T-helper 1 cell (primary cell): ENCODE results near the gene ZNF655.
"Not testable (repeated sequence)": the region's sequence is repeated elsewhere in the genome, so short reads cannot be mapped to it uniquely, and the experiment has no call there.

ENCODE experiments used
- DNase-seq, 5 donors: peaks; one replicate each; pipeline ENCODE4 v3.0.0-alpha.2; 2012 to 2020
- total RNA-seq, 4 donors: gene quantifications; one replicate each; lab custom pipeline; 2026; lab: John Stamatoyannopoulos, UW

ZNF655 gene, protein sequence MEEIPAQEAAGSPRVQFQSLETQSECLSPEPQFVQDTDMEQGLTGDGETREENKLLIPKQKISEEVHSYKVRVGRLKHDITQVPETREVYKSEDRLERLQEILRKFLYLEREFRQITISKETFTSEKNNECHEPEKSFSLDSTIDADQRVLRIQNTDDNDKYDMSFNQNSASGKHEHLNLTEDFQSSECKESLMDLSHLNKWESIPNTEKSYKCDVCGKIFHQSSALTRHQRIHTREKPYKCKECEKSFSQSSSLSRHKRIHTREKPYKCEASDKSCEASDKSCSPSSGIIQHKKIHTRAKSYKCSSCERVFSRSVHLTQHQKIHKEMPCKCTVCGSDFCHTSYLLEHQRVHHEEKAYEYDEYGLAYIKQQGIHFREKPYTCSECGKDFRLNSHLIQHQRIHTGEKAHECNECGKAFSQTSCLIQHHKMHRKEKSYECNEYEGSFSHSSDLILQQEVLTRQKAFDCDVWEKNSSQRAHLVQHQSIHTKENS
- 123 to 187 (median 165) reads per million in 4 donors for total RNA-seq

DNA sequence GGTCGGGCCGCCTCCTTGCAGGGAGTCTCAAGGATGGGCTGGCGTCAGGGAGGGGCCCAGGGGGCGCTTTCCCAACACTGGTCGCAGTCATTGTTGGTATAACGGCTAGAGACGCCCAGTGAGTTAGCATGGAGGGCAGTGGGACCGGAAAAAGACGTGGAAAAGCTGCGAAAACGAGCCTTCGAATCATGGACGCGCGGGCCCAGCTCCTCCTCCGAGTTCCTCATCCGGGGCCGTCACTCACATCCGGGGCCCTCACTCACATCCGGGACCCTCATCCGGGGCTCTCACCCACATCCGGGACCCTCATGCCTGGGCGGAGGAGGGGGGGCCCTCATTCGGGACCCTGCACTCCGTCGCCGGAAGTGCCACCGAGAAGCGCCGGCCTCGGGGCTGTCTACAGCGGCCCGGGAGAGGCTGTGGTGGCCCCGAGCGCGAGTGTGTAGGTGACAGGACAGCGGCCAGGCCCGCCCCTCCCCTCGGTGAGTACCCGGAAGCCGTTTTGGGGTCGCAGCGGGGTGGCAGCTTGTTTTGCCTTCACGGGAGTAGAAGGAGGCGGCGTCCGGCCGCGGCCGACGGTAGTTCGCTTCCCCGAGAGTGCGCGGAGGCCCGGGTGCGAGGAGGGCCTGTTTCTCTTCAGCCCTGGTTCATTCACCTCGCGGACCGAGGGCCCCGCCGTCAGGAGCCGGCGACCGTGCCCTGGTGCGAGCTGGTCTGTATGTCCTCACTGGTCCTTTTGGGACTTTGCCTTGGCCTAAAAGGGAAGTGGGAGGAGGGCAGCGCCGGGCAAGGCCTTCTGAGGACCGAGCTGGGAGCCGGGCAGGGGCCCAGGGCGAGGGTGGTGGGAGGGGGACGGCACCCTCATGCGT is at the start of gene ZNF655:
Gene ZNF655, plus strand, starts transcription at position 337 of the 869 bp plus-strand sequence. CDS start 1,918 bp downstream, outside the sequence.
- DNase-seq: peak; percentile 79 to 89 (median 83)

DNA sequence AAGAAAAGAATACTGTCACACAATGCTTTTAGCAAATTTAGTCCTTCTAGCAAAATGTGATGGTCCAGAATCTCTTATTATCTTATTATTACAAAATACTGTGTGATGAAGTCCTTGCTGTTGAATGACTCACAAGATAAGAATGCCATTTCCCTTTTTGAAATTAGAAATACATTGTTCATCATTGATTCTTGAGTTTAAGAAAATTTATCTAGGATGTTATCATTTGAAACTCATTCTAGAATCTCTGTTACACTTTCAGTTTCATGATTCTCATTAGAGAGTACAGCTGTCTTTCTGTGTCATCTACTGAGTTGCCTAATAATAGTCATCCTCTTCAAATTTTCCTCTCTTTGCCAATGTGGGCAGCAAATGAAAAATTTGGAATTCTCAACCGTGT is 44.4 kb upstream of the ZNF655 start:
- DNase-seq: no peak

DNA sequence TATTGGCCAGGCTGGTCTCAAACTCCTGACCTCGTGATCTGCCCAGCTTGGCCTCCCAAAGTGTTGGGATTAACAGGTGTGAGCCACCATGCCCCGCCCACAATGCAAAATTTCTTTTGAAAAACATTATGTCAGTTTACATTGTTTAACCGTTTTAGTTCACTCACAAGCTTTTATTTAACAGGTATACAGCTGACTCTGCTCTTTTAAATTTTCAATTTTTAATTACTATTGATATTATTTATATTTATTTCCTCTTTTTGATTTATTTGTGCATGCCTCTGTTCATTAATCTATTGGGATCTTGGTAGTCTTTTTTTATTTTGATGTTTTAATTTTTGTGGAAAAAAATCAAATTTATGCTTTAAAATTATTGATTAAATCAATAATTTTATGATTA is 37.0 kb upstream of the ZNF655 start:
- DNase-seq: no peak

DNA sequence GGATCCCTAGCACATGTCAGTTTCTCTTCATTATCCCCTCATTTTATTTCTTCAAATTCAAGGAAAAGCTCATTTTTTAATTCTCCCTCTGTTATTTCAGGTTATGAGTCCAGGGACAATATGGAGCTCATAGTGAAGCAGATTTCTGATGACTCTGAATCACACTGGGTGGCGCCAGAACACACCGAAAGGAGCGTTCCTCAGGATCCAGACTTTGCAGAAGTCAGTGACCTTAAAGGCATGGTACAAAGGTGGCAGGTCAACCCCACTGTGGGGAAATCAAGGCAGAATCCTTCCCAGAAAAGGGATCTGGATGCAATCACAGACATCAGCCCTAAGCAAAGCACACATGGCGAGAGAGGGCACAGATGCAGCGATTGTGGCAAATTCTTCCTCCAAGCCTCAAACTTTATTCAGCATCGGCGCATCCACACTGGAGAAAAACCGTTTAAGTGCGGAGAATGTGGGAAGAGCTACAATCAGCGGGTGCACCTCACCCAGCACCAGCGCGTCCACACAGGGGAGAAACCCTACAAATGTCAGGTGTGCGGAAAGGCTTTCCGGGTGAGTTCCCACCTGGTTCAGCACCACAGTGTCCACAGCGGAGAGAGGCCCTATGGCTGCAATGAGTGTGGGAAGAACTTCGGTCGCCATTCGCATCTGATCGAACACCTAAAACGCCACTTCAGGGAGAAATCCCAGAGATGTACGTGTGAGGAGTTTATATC is 32.6 kb upstream of the ZNF655 start:
- no peak for DNase-seq

DNA sequence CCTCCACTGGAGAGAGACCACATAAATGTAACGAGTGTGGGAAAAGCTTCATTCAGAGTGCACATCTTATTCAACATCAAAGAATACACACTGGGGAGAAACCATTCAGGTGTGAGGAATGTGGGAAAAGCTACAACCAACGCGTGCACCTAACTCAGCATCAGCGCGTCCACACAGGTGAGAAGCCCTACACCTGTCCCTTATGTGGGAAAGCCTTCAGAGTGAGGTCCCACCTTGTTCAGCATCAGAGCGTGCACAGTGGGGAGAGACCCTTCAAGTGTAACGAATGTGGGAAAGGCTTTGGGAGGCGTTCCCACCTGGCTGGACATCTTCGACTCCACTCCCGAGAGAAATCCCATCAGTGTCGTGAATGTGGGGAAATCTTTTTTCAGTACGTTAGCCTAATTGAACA is 27.1 kb upstream of the ZNF655 start:
- no peak for DNase-seq

DNA sequence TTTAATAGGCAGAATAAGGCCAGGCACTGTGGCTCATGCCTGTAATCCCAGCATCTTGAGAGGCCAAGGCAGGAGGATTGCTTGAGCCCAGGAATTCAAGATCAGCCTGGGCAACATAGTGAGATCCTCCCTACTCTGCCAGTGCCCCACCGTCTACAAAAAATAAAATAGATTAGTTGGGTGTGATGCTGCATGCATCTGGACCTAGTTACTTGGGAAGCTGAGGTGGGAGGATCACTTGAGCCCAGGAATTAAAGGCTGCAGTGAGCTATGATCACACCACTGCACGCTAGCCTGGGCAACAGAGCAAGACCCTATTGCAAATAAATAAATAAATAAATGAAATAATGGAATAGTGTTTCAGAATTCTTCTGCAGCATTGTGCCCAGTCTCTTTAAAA is 22.8 kb upstream of the ZNF655 start:
- DNase-seq: no peak

DNA sequence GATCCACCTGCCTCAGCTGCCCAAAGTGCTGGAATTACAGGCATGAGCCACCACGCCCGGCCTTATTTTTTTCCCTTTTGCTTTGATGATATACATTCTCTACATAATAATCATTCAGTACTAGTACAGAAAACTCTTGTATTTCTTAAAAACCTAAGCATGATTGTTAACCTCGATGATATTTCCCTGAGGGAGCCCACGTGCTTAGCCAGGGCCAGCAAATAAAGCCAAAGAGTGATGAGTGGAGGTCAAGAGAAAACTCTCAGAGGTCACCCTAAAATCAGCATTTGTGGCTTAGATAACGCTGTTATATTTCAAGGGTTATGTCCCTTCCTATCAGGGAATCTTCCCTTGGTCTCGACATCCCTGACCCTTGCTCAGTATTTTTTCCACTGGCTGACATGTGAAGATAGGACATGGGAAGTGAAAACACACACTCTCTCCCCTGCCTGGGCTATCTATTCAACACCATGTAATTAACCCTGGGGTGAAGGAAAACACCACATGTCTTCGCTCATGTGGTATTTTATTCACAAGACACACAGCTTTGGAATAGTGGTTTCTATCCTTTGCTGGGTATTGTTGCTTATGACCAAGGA is 19.1 kb upstream of the ZNF655 start:
- DNase-seq: no peak

DNA sequence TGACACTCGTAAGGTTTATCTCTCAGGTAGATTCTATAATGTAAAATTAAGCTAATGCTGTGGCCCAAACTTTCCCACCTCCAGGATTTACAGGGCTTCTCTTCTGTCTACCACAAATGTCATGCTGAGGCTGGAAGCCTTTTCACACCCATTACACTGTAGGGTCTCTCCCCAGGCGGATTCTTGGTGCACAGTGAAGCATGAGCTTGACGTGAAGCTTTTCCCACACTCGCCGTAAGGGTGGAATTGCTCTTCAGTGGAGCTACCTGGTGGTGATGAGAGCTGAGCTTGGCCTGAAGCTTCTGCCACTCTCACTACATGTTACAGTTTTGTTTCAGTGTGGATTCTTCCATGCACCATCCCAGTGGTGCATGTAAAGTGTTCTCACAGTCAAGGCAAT is 17.9 kb upstream of the ZNF655 start:
- DNase-seq: no peak

DNA sequence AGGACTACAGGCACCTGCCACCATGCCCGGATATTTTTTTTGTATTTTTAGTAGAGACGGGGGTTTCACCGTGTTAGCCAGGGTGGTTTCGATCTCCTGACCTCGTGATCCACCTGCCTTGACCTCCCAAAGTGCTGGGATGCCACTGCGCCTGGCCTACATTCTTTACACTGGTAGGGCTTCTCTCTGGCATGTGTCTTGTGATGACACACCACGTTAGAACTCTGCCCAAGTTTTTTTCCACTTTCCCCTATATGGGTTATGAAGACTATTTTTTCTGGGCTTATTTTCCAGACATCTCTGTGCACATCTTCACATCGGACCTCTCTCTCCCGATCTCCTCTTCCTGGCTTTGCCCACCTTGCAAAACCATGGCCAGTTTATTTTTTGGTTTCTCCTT is 17.2 kb upstream of the ZNF655 start:
- no peak for DNase-seq

DNA sequence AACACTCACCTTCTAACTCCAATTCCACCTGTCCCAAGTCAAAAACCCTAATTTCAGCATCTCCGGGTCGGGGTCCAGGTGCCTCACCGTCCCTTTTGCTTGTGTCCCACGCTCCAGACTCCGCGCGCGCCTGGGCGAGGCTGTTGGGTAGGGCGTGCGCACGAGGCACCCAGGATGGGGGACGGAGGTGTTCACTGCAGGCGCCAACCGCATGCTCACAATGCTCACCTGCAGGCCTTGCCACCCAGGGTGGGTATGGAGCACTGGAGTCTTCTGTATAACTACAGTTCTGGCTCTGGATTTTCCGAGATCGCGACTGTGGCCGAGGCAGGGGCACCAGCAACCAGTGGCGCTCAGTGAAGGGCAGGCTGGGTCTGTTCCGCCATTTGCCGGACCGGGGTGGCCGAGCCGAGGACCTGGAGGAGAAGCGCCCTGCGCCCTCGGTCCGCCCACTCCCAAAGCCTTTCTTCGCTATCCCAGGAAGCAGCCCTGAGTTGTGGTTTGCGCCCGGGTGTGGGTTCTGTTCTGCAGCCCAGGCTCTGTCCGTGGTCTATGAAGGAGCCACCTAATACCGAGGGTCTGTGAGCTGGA is 15.3 kb upstream of the ZNF655 start:
- DNase-seq: no peak

DNA sequence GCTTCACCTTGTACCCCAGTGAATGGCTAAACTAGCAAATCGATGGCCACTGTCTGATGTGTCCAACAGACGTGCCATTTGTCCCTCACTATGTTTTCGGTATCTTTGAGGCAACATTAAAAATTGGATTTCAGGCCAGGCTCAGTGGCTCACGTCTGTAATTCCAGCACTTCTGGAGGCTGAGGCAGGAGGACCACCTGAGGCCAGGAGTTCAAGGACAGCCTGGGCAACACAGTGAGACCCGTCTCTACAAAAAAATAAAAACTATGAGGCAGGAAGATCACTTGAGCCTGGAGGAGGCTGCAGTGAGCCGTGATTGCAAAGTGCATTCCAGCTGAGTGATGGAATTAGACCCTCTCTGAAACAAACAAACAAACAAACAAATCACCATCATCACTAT is 14.5 kb upstream of the ZNF655 start:
- DNase-seq: no peak

DNA sequence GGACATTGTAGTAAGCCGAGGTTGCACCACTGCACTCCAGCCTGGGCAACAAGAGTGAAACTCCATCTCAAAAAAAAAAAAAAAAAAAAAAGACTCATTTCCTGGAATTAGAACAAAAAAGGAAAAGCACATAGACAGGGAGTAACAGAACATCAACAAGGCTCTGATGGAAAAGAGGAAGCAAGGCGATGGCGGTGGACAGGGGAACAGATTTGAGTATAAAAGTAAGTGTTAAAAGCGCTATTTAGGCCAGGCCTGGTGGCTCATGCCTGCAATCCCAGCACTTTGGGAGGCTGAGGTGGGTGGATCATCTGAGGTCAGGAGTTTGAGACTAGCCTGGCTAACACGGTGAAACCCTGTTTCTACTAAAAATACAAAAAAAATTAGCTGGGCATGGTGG is 13.1 kb upstream of the ZNF655 start:
- not testable (repeated sequence) for DNase-seq

DNA sequence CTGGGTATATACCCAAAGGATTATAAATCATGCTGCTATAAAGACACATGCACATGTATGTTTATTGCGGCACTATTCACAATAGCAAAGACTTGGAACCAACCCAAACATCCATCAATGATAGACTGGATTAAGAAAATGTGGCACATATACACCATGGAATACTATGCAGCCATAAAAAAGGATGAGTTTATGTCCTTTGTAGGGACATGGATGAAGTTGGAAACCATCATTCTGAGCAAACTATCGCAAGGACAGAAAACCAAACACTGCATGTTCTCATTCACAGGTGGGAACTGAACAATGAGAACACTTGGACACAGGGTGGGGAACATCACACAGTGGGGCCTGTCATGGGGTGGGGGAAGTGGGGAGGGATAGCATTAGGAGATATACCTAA is 8.9 kb upstream of the ZNF655 start:
- DNase-seq: not testable (repeated sequence)

DNA sequence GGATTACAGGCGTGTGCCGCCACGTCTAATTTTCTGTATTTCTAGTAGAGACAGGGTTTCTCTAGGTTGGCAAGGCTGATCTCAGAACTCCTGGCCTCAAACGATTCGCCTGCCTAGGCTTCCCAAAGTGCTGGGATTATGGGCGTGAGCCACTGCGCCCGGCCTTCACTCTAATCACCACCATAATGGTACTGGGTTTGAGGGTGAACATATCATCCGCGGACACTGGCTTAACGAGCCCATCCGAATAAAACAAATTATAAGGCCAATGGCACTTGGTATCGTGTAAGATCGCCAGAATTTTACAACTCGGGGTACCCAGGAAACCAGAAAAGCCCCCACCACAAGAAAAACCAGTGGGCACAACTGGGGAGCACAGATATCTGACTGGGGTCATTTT is 7.1 kb upstream of the ZNF655 start:
- DNase-seq: no peak

DNA sequence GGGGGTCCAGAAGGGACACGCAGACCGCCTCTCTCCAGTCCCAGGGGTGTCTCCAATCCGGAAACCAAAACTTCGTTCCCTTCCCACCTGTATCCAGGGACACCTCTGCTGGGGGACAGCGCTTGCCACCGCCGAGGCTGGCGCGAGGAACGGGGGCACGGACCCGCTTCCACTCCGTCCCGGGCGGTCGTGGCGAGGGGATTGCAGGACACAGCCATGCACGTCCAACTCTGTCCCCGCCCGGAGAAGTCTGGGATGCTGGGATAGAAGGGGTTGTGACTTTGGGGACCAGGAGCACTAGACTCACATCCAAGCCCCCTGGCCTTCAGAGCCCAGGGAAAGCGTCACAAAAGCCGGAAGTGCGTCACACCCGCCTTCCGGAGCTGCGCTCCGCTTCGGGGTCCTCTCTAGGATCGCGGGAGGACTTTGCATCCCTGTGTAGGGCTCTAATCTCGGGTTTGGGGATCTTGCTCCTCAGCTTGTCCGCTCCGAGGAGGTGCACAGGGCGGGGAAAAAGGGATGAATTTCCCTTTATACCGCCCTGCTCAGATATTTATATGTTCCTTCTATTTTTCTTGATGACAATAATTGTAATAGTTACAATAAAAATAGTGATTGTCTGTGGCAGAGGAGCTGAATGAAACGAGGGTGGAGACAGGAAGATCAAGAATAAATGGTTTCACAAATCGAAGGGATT is 6.5 kb upstream of the ZNF655 start, which contains the start of gene FAM200A:
Gene FAM200A, minus strand, starts transcription at position 348 of the 697 bp plus-strand sequence. CDS start 3,707 bp downstream, outside the sequence.
- peak; percentile 64 to 89 (median 80) for DNase-seq

DNA sequence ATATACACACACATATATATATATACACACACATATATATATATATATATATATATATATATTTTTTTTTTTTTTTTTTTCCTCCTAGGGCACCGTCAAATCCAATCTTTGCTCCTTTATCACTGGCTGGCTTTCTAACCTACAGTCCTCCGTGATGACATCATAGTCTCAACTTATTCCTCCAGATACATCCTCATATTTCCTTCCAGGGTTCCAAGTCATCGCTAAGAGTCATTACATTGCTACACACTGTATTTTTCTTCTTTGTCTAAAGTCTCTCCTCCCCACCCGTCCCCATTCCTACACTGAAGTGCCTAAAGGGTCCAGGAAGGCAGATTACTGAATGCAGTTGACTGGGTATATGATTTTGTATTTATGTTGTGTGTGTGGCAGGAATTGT is 5.4 kb upstream of the ZNF655 start:
- DNase-seq: no peak

DNA sequence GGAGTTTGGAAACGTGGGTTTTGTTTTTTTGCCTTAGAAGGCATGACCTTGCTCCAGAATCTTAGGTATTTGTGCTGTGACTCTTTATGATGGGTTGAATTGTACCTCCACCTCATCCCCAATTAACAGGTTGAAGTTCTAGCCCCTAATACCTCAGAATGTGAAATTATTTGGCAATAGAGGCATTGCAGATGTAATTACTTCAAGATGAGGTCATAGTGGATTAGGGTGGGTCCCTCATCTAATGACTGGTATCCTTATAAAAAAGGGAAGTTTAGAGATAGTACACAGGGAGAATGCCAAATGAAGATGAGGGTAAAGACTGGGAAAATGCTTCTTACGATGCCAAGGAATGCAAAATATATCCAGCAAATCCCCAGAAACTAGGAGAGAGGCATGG is 3.5 kb upstream of the ZNF655 start:
- no peak for DNase-seq

DNA sequence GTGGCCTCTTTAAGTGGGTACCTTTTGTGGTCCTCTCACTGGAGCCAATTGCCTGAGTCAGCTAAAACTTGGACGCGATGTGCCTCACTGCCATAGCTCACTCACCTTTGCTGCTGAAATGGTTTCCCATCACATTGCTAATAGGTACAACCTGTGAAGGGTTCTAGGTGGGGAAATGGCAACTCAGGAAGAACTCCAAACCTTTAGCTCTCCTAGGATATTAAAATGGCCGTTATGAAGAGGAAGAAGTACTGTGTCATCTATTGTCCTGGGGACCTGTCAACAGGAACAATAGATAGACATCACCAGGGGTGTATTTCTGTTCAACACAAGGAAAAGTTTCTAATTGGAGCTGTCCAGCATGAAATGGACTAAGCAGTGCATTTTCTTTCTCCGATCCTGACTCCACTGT is 1.2 kb upstream of the ZNF655 start:
- DNase-seq: no peak

DNA sequence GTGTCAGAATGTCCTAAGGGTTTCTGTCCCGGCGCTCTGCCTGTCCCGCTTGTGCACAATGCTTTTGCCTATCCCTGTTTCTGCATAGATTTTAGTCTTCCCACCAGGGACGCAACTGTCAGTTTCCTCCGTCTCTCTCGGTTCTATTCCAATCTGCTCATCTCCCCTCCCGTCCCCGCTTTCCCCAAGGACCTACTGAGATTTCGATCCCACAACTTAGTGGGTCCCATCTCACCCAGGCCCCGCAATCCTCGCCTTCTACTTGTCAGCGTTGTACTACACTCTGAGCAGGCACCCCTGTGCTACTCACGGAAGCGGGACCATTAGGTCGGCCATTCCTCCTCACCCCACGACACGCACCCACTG is 519 bp upstream of the ZNF655 start:
- DNase-seq: no peak

DNA sequence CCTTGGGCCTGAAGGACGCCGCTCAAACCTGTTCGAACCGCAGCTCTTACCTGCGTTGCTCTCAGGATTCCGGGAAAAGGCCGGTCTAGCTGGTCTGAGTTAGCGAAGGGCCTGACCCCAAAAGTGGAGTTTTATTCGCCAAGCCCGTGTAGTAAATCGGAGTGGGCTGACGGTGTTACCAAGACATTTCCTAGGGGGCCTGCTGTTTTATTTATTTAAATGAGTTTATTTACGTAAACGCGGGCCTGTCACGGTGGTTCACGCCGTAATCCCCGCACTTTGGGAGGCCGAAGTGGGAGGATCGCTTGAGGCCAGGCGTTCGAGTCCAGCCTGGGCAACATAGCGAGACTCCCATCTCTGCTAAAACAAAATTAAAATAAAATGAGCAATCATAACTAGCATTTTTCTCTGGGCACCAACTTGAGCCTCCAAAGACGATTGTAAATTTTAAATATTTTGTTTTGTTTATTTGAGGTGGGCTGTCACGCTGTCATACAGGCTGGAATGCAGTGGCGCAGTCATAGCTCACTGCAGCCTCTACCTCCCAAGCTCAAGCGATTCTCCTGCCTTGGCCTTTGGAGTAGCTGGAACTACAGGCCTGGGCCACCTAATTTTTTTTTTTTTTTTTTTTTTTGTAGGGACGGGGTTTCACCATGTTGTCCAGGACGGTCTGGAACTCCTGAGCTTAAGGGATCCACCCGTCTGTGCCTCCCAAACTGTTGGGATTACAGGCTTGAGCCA is 903 bp downstream of the ZNF655 start:
- DNase-seq: peak in 2 of 5 donors; percentile 10 to 18
